ENCODE measurements around the gene BANP.

BANP gene

DNA sequence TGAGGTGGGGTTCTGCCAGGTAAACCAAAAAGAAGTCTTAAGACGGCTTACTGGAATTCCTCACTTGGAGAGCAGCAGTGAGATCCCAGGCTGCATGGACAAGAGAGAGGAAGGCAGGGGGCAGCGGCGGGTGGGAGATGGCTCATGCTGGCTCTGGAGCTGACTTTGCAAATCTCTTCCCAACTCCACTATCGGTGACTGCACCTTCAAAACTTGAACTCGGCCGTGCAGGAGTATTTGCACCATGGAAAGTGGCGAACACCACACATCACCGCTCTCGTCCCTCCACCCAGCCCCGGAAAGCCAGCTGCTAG, 31.6 kb upstream of the BANP start:
- H2AFZ ChIP-seq (ENCODE audit: insufficient read depth, low read length, poor library complexity) = no peak overlapping the region
- no peak overlapping the region for H3K4me3 ChIP-seq (ENCODE audit: low read depth, low read length)
- no peak overlapping the region for H3K27ac ChIP-seq (ENCODE audit: low read depth, low read length)
- no peak overlapping the region for H4K91ac ChIP-seq (ENCODE audit: low read depth, low read length)
- no peaks in the 10 kb centered on the region for H3K4me1 ChIP-seq (ENCODE audit: control insufficient read depth in 1 of 2, insufficient read depth in 2 of 2, low read length in 2 of 2)
- H3K4ac ChIP-seq (ENCODE audit: low read depth, low read length) = no peak overlapping the region
- no peak overlapping the region for H3K23ac ChIP-seq (ENCODE audit: low read length)
- no peak overlapping the region for H3K18ac ChIP-seq (ENCODE audit: low read length)
- peaks cover 3% of the 10 kb centered on the region for H3K9me3 ChIP-seq (ENCODE audit: insufficient read depth, low read depth, low read length)
- H3K9ac ChIP-seq (ENCODE audit: low read length) = no peak overlapping the region
- H3K36me3 ChIP-seq (ENCODE audit: control insufficient read depth in 1 of 2, insufficient read depth in 2 of 2, low read length in 2 of 2) = no peaks in the 10 kb centered on the region
- no peak overlapping the region for H4K12ac ChIP-seq (ENCODE audit: low read depth, low read length)
- H2BK5ac ChIP-seq (ENCODE audit: low read depth, low read length, poor library complexity) = no peak overlapping the region
- no peak overlapping the region for H2AK5ac ChIP-seq (ENCODE audit: low read length)
- no peak overlapping the region for H4K8ac ChIP-seq (ENCODE audit: low read depth, low read length)
- no CpG with 5 or more reads among the region's 10 CpGs for WGBS (ENCODE audit: extremely low coverage, insufficient coverage, insufficient read length)
- no peaks in the 10 kb centered on the region for H3K79me2 ChIP-seq (ENCODE audit: control insufficient read depth, insufficient read depth, low read length, poor library complexity)
- no peak overlapping the region for H3K14ac ChIP-seq (ENCODE audit: low read length)
- DNase-seq = no peak
- H2BK120ac ChIP-seq (ENCODE audit: insufficient read depth, low read length, poor library complexity) = no peak overlapping the region
- H3K79me1 ChIP-seq (ENCODE audit: low read length) = no peaks in the 10 kb centered on the region
- no peak overlapping the region for H3K4me2 ChIP-seq (ENCODE audit: low read length)
- no peak overlapping the region for H2BK12ac ChIP-seq (ENCODE audit: low read length)
- no peaks in the 10 kb centered on the region for H3K27me3 ChIP-seq (ENCODE audit: insufficient read depth, low read length)

DNA sequence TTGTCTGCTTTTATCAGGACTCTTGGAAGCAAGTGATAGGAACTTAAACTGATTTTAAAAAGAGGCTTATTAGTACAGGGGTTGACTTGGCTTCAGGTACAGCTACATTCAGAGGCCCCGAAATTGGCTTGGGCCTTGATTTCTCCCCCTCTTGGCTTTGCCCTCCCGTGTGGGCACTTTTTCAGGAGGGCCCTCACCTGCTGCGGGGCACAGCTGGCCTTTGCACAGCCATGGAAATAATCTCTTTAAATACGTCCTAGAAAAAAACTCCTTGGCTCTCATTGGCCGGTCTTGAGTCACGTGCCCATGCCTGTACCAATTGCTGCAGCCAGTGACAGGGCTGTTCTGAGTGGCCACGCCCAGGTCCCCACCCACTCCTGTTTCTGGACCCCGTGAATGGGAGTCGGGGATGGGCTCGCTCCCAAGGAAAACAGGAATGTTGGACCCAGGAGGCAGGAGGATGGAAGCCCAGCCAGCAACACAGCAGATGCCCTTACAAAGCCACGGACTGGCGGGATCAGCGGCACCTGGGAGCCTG, 29.9 kb upstream of the BANP start:
- Histone ChIP-seq H3K9me3 (ENCODE audit: insufficient read depth, low read depth, low read length) (peaks cover 3% of the 10 kb centered on the region), H4K8ac (ENCODE audit: low read depth, low read length) (no peak overlapping the region), H3K4me1 (ENCODE audit: control insufficient read depth in 1 of 2, insufficient read depth in 2 of 2, low read length in 2 of 2) (no peaks in the 10 kb centered on the region), H3K79me1 (ENCODE audit: low read length) (no peaks in the 10 kb centered on the region), H3K14ac (ENCODE audit: low read length) (no peak overlapping the region), H3K4me3 (ENCODE audit: low read depth, low read length) (no peak overlapping the region), H2BK12ac (ENCODE audit: low read length) (no peak overlapping the region), H3K27ac (ENCODE audit: low read depth, low read length) (no peak overlapping the region), H3K4ac (ENCODE audit: low read depth, low read length) (no peak overlapping the region), H2AK5ac (ENCODE audit: low read length) (no peak overlapping the region), H2AFZ (ENCODE audit: insufficient read depth, low read length, poor library complexity) (no peak overlapping the region), H3K4me2 (ENCODE audit: low read length) (no peak overlapping the region), H3K36me3 (ENCODE audit: control insufficient read depth in 1 of 2, insufficient read depth in 2 of 2, low read length in 2 of 2) (no peaks in the 10 kb centered on the region), H2BK5ac (ENCODE audit: low read depth, low read length, poor library complexity) (no peak overlapping the region), H3K18ac (ENCODE audit: low read length) (no peak overlapping the region), H2BK120ac (ENCODE audit: insufficient read depth, low read length, poor library complexity) (no peak overlapping the region), H3K79me2 (ENCODE audit: control insufficient read depth, insufficient read depth, low read length, poor library complexity) (no peaks in the 10 kb centered on the region), H3K23ac (ENCODE audit: low read length) (no peak overlapping the region), H4K12ac (ENCODE audit: low read depth, low read length) (no peak overlapping the region), H4K91ac (ENCODE audit: low read depth, low read length) (no peak overlapping the region), H3K27me3 (ENCODE audit: insufficient read depth, low read length) (no peaks in the 10 kb centered on the region), H3K9ac (ENCODE audit: low read length) (no peak overlapping the region)
- no peak for DNase-seq
- no CpG with 5 or more reads among the region's 13 CpGs for WGBS (ENCODE audit: extremely low coverage, insufficient coverage, insufficient read length)

DNA sequence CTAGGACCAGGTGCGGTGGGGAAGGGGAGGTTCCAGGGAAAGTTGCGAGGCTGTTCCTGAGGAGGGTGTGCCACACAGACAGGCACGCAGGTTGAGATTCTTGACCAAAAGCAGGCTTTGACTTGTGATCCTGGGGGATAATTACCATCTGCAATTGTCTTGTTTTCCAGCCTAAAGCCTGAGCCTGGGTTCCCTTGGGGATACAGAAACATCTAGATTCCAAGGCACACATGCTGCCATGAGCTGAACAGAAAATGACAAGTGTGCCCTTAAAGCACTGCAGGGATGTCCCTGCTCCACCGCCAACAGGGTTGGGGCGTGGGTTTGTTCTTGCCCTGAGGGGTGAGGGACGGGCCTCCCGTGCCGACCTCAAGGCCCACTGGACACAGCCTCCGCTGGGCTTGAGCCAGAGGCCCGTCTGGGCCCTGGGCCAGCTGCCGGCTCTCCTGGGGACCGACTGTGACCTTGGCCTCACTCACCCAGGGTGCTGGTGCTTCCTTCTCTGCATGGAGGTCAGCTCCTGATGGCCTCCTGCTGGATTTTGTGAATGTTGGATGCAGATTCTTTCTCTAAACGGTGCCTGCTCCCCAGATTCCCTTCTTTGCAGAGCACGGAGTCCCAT, 28.9 kb upstream of the BANP start:
- WGBS (ENCODE audit: extremely low coverage, insufficient coverage, insufficient read length) = no CpG with 5 or more reads among the region's 14 CpGs
- Histone ChIP-seq H3K4ac (ENCODE audit: low read depth, low read length) (no peak overlapping the region), H3K9ac (ENCODE audit: low read length) (no peak overlapping the region), H2BK120ac (ENCODE audit: insufficient read depth, low read length, poor library complexity) (no peak overlapping the region), H3K4me1 (ENCODE audit: control insufficient read depth in 1 of 2, insufficient read depth in 2 of 2, low read length in 2 of 2) (no peaks in the 10 kb centered on the region), H4K12ac (ENCODE audit: low read depth, low read length) (no peak overlapping the region), H3K23ac (ENCODE audit: low read length) (no peak overlapping the region), H3K18ac (ENCODE audit: low read length) (no peak overlapping the region), H3K9me3 (ENCODE audit: insufficient read depth, low read depth, low read length) (peaks cover 3% of the 10 kb centered on the region), H2AFZ (ENCODE audit: insufficient read depth, low read length, poor library complexity) (no peak overlapping the region), H4K8ac (ENCODE audit: low read depth, low read length) (no peak overlapping the region), H3K36me3 (ENCODE audit: control insufficient read depth in 1 of 2, insufficient read depth in 2 of 2, low read length in 2 of 2) (no peaks in the 10 kb centered on the region), H3K27ac (ENCODE audit: low read depth, low read length) (no peak overlapping the region), H4K91ac (ENCODE audit: low read depth, low read length) (no peak overlapping the region), H3K4me2 (ENCODE audit: low read length) (no peak overlapping the region), H3K79me2 (ENCODE audit: control insufficient read depth, insufficient read depth, low read length, poor library complexity) (no peaks in the 10 kb centered on the region), H2AK5ac (ENCODE audit: low read length) (no peak overlapping the region), H2BK12ac (ENCODE audit: low read length) (no peak overlapping the region), H2BK5ac (ENCODE audit: low read depth, low read length, poor library complexity) (no peak overlapping the region), H3K27me3 (ENCODE audit: insufficient read depth, low read length) (no peaks in the 10 kb centered on the region), H3K79me1 (ENCODE audit: low read length) (no peaks in the 10 kb centered on the region), H3K14ac (ENCODE audit: low read length) (no peak overlapping the region), H3K4me3 (ENCODE audit: low read depth, low read length) (no peak overlapping the region)
- DNase-seq = no peak

DNA sequence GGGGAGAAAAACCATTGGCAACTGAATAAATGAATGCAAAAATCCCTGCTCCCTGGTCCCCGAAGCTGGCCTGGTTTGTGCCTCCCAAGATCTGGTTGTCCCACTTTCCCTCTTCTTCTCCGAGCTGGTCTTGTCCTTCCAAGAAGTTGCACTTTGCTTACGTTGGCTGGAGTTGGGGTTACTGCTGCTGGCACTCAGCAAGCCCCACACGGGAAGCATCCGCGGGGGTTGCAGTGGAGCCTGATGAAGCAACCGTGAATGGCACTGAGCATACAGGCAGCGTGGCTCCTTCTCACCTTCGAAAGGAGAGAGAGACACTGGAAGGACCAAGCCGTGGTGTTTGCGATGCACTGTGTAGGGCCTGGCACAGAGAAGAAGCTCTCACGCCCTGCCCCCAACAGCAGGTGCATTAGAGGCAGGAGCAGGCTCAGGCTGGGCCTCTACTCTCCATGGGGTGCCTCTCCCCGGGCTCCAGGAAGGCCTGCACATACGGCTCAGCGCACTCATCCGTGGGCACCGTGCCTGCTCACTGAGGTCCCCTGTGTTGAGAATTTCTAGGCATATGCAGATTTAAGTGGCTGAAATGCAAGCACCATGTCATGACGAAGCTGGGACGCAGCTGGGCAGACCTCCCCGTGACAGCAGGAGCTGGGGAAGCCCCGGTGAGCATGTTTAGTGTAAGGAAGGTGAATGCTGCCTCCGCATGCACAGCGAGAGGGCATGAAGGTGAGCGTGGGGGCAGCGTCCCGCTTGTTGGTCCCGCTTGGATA, 27.0 kb upstream of the BANP start:
- WGBS (ENCODE audit: extremely low coverage, insufficient coverage, insufficient read length) = no CpG with 5 or more reads among the region's 27 CpGs
- H3K9ac ChIP-seq (ENCODE audit: low read length) = no peak overlapping the region
- no peak overlapping the region for H4K8ac ChIP-seq (ENCODE audit: low read depth, low read length)
- no peaks in the 10 kb centered on the region for H3K27me3 ChIP-seq (ENCODE audit: insufficient read depth, low read length)
- H3K27ac ChIP-seq (ENCODE audit: low read depth, low read length) = no peak overlapping the region
- no peak overlapping the region for H3K18ac ChIP-seq (ENCODE audit: low read length)
- H2BK12ac ChIP-seq (ENCODE audit: low read length) = no peak overlapping the region
- H3K14ac ChIP-seq (ENCODE audit: low read length) = no peak overlapping the region
- no peak overlapping the region for H4K91ac ChIP-seq (ENCODE audit: low read depth, low read length)
- no peak for DNase-seq
- H2BK120ac ChIP-seq (ENCODE audit: insufficient read depth, low read length, poor library complexity) = no peak overlapping the region
- no peak overlapping the region for H3K4ac ChIP-seq (ENCODE audit: low read depth, low read length)
- no peaks in the 10 kb centered on the region for H3K79me1 ChIP-seq (ENCODE audit: low read length)
- H3K23ac ChIP-seq (ENCODE audit: low read length) = no peak overlapping the region
- no peak overlapping the region for H3K4me3 ChIP-seq (ENCODE audit: low read depth, low read length)
- no peaks in the 10 kb centered on the region for H3K4me1 ChIP-seq (ENCODE audit: control insufficient read depth in 1 of 2, insufficient read depth in 2 of 2, low read length in 2 of 2)
- H4K12ac ChIP-seq (ENCODE audit: low read depth, low read length) = no peak overlapping the region
- no peak overlapping the region for H2AFZ ChIP-seq (ENCODE audit: insufficient read depth, low read length, poor library complexity)
- H3K9me3 ChIP-seq (ENCODE audit: insufficient read depth, low read depth, low read length) = no peaks in the 10 kb centered on the region
- H2BK5ac ChIP-seq (ENCODE audit: low read depth, low read length, poor library complexity) = no peak overlapping the region
- no peaks in the 10 kb centered on the region for H3K79me2 ChIP-seq (ENCODE audit: control insufficient read depth, insufficient read depth, low read length, poor library complexity)
- H3K36me3 ChIP-seq (ENCODE audit: control insufficient read depth in 1 of 2, insufficient read depth in 2 of 2, low read length in 2 of 2) = no peaks in the 10 kb centered on the region
- no peak overlapping the region for H3K4me2 ChIP-seq (ENCODE audit: low read length)
- no peak overlapping the region for H2AK5ac ChIP-seq (ENCODE audit: low read length)

All from trophoblast cell (in vitro differentiated cells and primary cell).